Sigmoid colon (tissue), 7 donors: ENCODE measurements around the gene KIF23. TPM values are rescaled to one million over a fixed set of nuclear protein-coding genes. Genes with fewer than 3 reads are reported as not detected.

ENCODE experiments used
- DNase-seq: peaks from one replicate; pipeline ENCODE4 v3.0.0-alpha.2; 2019
- H3K27ac ChIP-seq, 4 donors: fragments of 200-600 bp; sonication (generic); one replicate each; pipeline ENCODE4 v1.5.1; 2016 to 2019; ENCODE audit warnings: mild to moderate bottlenecking in 1 of 4
- H3K27me3 ChIP-seq, 3 donors: fragments of 200-600 bp; sonication (generic); one replicate each; pipeline ENCODE4 v1.5.1; 2019; ENCODE audit warnings: mild to moderate bottlenecking in 1 of 3
- H3K36me3 ChIP-seq, 4 donors: fragments of 200-600 bp; sonication (generic); one replicate each; pipeline ENCODE4 v1.5.1; 2016 to 2019
- H3K4me1 ChIP-seq, 4 donors: fragments of 200-600 bp; sonication (generic); one replicate each; pipeline ENCODE4 v1.5.1; 2017 to 2019
- H3K4me3 ChIP-seq, 4 donors: fragments of 200-600 bp; sonication (generic); one replicate each; pipeline ENCODE4 v1.5.1; 2017 to 2019; ENCODE audit warnings: mild to moderate bottlenecking in 2 of 4, moderate library complexity in 1 of 4
- H3K9me3 ChIP-seq, 4 donors: fragments of 200-600 bp in 3 of 4; sonication (generic) in 3 of 4; one replicate each; pipeline versions ENCODE4 v1.5.1 to v1.6.1; 2013 to 2019
- CTCF ChIP-seq, 4 experiments: fragments of 450-650 bp in 3 of 4; fragments of 200-600 bp in 1 of 4; IDR thresholded peaks; one replicate each; pipeline ENCODE4 v1.5.1; 2016 to 2019; ENCODE audit warnings: antibody characterized with exemption in 4 of 4, mild to moderate bottlenecking in 3 of 4, moderate library complexity in 2 of 4
- EP300 ChIP-seq, 4 donors: sonication (generic); formaldehyde crosslinking; IDR thresholded peaks; one replicate each; pipeline ENCODE4 v1.6.1; 2017; ENCODE audit warnings: antibody characterized with exemption in 4 of 4
- POLR2A ChIP-seq, 2 donors: fragments of 450-650 bp; IDR thresholded peaks; one replicate each; pipeline ENCODE4 v1.6.1; 2016; ENCODE audit warnings: antibody characterized with exemption in 2 of 2, mild to moderate bottlenecking in 2 of 2, moderate library complexity in 2 of 2
- POLR2AphosphoS5 ChIP-seq, 4 donors: sonication (generic); formaldehyde crosslinking; IDR thresholded peaks; one replicate each; pipeline ENCODE4 v1.6.1; 2017; ENCODE audit warnings: antibody characterized with exemption in 4 of 4
- WGBS, 2 donors: extraction: QIAGEN DNeasy Blood & Tissue Kit; methylation state at CpG; one replicate each; pipeline ENCODE4 v1.1.7; 2013; 5-methylcytosine and 5-hydroxymethylcytosine counted together
- intact Hi-C: fragments of 100-400 bp; cut with DNase I; formaldehyde crosslinking; loops from one replicate; pipeline ENCODE4 v1.15.1; 2023
- polyA plus RNA-seq, 3 donors: library from polyadenylated mRNA; stranded (reverse); fragments of 200-250 nt; gene quantifications; one replicate each; pipeline ENCODE4 v1.2.3, GENCODE V29; 2013
- total RNA-seq, 4 donors: library from RNA; depleted of rRNA; stranded (reverse); fragments of >200 nt; gene quantifications; one replicate each; pipeline ENCODE4 v1.1.0, GENCODE V29; 2016
- donor health status: healthy with polysubstance abuse.
- donor health status: Bipolar disorder and iron deficiency.
- donor health status: healthy.

KIF23 gene
- total and polyA plus RNA-seq, 7 donors = 0.16 to 10.8 (median 2.1) TPM

GRCh38 chr15:69398491-69398891, 15.7 kb upstream of the KIF23 start:
- Histone ChIP-seq H3K27me3 (no peaks in the 10 kb centered on the region), H3K9me3 (no peaks in the 10 kb centered on the region), H3K4me3 (no peak overlapping the region), H3K36me3 (no peaks in the 10 kb centered on the region), H3K27ac (no peak overlapping the region), H3K4me1 (peaks cover 0 to 11% (median 7%) of the 10 kb centered on the region in 4 donors)
- 45 to 74% methylated on average over 7 of the region's 7 CpGs for WGBS, 2 donors
- no peak for DNase-seq
- intact Hi-C loops = loop anchor here (10.0 kb wide), 1 partner anchor 234 kb away; the partner anchor contains the start of gene GLCE
- no peak for TF ChIP-seq EP300 (IDR thresholded peaks at IDR 0.05)
- TF ChIP-seq POLR2AphosphoS5 (IDR thresholded peaks at IDR 0.05) = no peak
- TF ChIP-seq POLR2A (IDR thresholded peaks at IDR 0.05) = no peak
- TF ChIP-seq CTCF (IDR thresholded peaks at IDR 0.05) = no peak

DNA sequence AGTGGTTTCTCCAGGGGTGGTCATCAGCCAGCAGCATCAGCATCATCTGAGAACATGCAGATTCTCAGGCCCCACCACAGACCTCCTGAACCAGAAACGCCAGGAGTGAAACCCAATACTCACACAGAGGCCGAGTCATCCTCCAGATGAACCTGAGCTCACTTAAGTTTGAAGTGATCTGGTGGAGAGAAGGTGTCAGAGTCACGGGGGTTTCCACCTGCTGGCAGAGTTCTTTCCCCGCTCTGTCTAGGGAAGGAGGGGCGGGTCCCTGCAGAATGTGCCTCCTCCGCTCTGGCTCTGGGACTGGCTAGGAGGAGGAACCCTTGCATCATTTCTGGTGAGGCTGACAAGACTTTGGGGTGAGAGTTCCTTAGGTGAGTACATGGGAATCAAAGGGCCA, 13.3 kb upstream of the KIF23 start:
- no peaks in the 10 kb centered on the region for H3K9me3 ChIP-seq
- no peak for DNase-seq
- H3K27me3 ChIP-seq = no peaks in the 10 kb centered on the region
- no peaks in the 10 kb centered on the region for H3K36me3 ChIP-seq
- H3K27ac ChIP-seq = no peak overlapping the region
- 89 to 94% methylated on average over 6 of the region's 6 CpGs for WGBS, 2 donors
- TF ChIP-seq POLR2AphosphoS5 (IDR thresholded peaks at IDR 0.05) (no peak), POLR2A (IDR thresholded peaks at IDR 0.05) (no peak), CTCF (IDR thresholded peaks at IDR 0.05) (no peak)
- intact Hi-C loops = no loop called here
- peaks cover 0 to 7% (median 3%) of the 10 kb centered on the region in 4 donors for H3K4me1 ChIP-seq
- H3K4me3 ChIP-seq = no peak overlapping the region

GRCh38 chr15:69402816-69403215, 11.3 kb upstream of the KIF23 start:
- no peaks in the 10 kb centered on the region for H3K9me3 ChIP-seq
- no peak for TF ChIP-seq POLR2A (IDR thresholded peaks at IDR 0.05)
- no peak for TF ChIP-seq EP300 (IDR thresholded peaks at IDR 0.05)
- no peak for TF ChIP-seq POLR2AphosphoS5 (IDR thresholded peaks at IDR 0.05)
- TF ChIP-seq CTCF (IDR thresholded peaks at IDR 0.05) = no peak
- H3K4me1 ChIP-seq = peaks cover 0 to 7% (median 3%) of the 10 kb centered on the region in 4 donors
- intact Hi-C loops = no loop called here
- WGBS, 2 donors = 95 to 96% methylated on average over 2 of the region's 2 CpGs
- no peak for DNase-seq
- H3K4me3 ChIP-seq = no peak overlapping the region
- no peaks in the 10 kb centered on the region for H3K27me3 ChIP-seq
- no peaks in the 10 kb centered on the region for H3K36me3 ChIP-seq
- no peak overlapping the region for H3K27ac ChIP-seq

- Histone ChIP-seq H3K27ac (no peak overlapping the region), H3K36me3 (no peaks in the 10 kb centered on the region), H3K4me3 (no peak overlapping the region), H3K9me3 (no peaks in the 10 kb centered on the region), H3K27me3 (no peaks in the 10 kb centered on the region), H3K4me1 (peaks cover 0 to 7% (median 3%) of the 10 kb centered on the region in 4 donors)
- DNase-seq = no peak
- TF ChIP-seq CTCF (IDR thresholded peaks at IDR 0.05) (no peak), POLR2A (IDR thresholded peaks at IDR 0.05) (no peak), POLR2AphosphoS5 (IDR thresholded peaks at IDR 0.05) (no peak), EP300 (IDR thresholded peaks at IDR 0.05) (no peak)
- intact Hi-C loops = no loop called here
- WGBS, 2 donors = 77 to 78% methylated on average over 4 of the region's 4 CpGs
These were observed 10.6 kb upstream of the KIF23 start for GRCh38 chr15:69403594-69403993.

GRCh38 chr15:69405110-69405509, 9.0 kb upstream of the KIF23 start:
- H3K27me3 ChIP-seq = no peaks in the 10 kb centered on the region
- H3K4me1 ChIP-seq = peaks cover 0 to 10% (median 3%) of the 10 kb centered on the region in 4 donors
- TF ChIP-seq EP300 (IDR thresholded peaks at IDR 0.05) (no peak), POLR2A (IDR thresholded peaks at IDR 0.05) (no peak), CTCF (IDR thresholded peaks at IDR 0.05) (no peak), POLR2AphosphoS5 (IDR thresholded peaks at IDR 0.05) (no peak)
- no peaks in the 10 kb centered on the region for H3K36me3 ChIP-seq
- no peak for DNase-seq
- 58 to 60% methylated on average over 3 of the region's 3 CpGs for WGBS, 2 donors
- no peak overlapping the region for H3K4me3 ChIP-seq
- H3K27ac ChIP-seq = no peak overlapping the region
- intact Hi-C loops = no loop called here
- H3K9me3 ChIP-seq = no peaks in the 10 kb centered on the region
